ENCODE results near the gene FGR.
"Not testable (repeated sequence)": the region's sequence is repeated elsewhere in the genome, so short reads cannot be mapped to it uniquely, and the experiment has no call there.

FGR gene

DNA sequence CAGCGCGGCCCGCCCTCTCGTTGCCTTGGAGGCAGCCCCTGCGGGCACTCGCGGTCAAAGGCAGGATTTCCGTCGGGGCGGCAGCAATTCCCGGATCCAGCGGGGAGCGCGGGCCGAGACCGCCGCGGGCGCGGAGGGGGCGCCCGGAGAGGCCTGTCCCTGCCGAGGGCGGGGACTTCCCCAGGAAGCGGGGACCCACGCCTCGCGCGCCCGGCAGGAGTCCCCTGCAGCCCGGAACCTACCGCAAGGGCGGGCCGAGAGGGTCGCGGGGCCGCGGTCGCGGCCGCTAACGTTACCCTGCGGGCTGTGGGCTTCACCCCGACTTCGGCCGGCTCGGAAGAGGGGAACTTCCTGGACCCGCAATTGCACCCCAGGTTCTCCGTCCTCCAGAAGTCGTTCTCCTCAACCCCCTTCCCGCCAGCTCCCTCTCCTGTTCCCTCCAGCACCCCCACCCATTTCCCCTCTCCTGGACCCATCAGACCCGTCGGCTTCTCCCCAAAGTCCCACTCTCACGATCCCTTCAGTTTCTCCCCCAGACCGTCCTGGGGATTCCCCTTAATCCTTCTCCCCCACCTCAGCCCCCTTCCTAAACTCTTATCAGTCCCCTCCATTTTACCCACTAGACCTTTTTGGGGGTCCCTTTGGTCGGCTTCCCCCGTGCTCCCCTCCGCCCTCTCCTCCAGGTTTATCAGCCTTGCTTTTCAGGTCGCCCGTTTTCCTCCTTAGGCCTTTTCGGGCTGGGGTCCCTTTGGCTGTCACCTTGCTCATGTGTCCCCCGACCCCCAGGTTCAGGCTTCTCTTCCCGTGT, 604 bp downstream of the FGR start:
- no peak for DNase-seq (ENCODE audit: low read depth)

DNA sequence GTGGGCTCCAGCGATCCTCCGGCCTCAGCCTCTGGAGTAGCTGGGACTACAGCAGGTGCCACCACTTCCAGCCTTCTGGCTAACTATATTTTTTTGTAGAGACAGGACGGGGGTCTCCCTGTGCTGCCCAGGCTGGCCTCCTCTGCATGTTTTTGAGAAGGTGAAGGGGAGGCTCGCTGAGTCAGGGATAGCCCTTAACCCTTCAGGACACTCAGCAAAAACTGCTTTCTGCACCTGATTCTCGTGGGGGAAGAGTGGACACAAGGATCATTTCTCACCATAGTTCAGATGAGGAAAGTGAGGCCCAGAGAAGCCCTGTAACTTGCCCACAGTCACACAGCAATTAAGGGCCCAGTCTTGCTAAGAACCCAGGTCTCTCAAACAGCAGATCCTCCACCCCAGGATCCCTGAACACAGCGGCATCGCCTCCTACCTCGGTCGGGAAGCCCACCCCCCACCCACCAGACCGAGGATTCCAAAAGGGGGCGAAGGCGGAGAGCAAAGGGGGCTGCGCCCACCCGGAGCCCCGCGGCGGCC, 1.3 kb downstream of the FGR start:
- DNase-seq (ENCODE audit: low read depth), result no peak

DNA sequence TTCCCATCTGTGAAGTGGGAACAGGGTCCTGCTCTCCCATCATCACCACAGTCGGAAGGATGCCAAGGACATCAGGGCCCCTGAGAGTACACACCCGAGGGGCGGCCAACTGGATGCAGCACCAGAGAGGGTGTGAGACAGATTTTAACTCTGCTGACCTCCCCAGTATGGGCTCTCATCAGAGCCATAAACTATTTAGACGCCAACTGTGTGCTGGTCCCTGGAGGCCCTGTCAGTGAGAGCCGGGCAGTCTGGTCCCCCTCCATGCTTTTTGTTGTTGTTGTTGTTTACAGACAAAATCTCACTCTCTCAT, 1.7 kb downstream of the FGR start:
- no peak for DNase-seq (ENCODE audit: low read depth)

- DNase-seq (ENCODE audit: low read depth), result no peak
Observed at GRCh38 chr1:27632387-27633297, 2.3 kb downstream of the FGR start.

DNA sequence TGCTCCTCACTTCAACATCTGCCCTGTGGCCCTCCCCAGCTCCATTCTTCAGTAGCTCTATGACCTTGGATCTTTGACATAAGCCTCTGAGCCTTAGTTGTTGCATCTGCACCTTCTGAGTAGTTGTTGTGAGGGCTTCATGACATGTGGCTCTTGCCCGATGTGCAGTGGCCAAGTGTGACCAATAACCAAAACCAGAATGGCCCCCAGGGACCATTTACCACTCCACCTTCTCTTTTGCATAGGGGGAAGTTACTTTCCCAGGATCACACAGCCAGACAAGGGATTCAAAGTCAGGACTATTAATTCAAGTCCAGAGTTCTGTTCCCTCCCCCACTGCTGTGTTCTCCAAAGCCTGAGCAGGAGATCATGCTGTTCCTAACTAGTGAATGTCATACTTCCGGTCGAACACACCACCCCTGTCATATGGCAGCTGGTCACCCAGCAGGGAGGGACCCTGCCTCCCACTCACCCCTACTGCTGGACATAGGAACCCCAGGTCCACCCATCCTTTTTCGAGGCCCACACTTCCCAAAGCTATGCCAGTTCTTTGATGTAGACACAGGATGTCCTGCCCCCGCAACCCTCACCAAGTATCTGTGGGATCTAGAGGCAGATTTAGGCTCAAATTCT, 4.0 kb downstream of the FGR start:
- no peak for DNase-seq (ENCODE audit: low read depth)

GRCh38 chr1:27628712-27629111, 6.3 kb downstream of the FGR start:
- DNase-seq (ENCODE audit: low read depth), result no peak

- not testable (repeated sequence) for DNase-seq (ENCODE audit: low read depth)
Observed at GRCh38 chr1:27627733-27628132, 7.3 kb downstream of the FGR start.

- DNase-seq (ENCODE audit: low read depth), result no peak
Observed at GRCh38 chr1:27627061-27627460, 7.9 kb downstream of the FGR start.

DNA sequence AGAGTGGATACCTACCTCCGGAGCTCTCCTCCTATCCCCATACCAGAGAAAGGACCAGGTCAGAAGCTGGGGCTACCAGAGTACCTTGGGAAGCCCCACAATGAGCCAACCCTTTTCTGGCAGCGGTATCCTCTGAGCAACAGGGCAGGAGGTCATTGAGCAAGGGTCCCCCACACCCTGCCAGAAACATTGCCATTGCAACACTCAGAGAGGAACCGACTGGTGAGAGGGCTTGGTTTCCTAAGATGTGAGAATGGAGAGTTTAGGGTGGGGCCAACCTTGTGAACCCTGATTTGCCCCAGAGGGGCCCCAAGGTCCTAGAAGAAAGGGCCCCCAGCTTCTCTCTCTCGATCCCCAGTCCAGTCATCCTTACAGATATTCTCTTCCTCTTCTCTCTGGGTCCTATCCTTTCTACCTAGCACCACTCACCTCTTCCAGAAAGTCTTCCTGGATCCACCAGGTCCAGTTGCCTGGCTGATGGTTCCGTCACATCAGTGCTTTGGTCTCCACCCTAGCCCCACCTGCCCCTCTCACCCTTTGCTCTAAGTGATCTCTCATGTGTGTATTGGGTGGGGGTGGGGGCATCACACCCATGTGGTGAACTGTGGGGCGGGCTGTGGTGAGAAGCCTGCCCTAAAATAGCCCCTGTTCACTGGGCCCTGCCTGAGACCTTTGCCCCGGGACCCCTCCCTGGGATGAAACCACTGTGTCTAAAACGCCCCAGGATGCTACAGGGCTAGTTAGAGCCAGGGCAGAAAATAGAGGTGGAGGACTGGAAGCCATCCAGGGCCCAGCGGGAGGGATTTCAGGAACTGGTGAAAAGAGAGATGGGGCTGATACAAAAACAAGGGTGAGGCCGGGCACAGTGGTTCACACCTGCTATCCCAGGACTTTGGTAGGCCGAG, 8.7 kb downstream of the FGR start:
- DNase-seq (ENCODE audit: low read depth), result no peak

DNA sequence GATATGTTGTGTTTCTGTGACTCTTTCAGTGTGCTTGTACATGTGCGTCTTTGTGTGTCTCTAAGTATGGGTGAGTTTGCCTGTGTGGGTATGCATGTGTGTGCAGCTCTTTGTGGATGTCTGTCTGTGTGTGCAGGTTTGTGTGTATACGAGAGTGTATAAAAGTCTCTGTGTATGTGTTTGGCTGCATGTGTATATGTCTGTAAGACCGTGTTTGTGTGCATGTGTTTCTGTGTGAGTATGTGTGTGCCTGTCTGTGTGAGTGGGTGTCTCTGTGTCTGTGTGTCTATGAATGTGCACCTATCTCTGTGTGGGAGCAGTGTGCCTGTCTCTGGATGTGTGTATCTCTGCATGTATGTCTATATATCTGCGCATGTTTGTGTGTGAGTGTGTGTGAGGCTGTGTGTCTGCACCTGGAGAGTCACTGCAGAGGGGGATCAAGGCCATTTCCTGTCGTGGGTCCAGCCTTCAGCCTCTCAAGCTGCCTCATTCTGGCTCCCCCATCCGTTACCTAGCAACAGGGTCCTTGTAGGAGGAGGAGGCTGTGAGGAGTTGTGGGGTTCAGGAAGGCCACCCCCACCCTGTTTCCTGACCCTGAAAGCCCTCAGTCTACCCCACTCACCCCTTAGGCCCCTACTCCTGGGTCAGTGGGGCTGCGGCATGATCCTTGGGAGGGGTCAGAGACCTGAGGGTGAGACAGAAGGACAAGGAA, 10.4 kb downstream of the FGR start:
- DNase-seq (ENCODE audit: low read depth), result no peak

GRCh38 chr1:27623327-27624212, 11.4 kb downstream of the FGR start:
- no peak for DNase-seq (ENCODE audit: low read depth)

DNA sequence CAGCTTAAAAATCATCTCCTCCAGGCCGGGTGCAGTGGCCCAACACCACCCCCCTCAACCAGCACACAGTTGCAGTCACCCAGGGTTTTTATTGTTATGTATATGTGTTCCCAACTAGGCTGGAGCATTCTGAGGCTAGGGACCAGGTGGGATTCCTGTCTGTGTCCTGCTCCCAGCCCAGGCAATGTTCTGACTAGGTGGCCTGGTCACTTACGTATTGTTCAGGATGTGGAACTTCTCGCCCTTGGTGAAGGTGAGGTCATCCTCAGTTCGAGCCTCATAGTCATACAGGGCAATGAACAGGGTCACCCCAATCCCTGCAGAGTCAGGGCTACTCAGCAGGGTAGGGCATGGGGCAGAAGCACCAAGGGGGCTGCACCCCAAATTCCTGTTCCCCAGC, 12.2 kb downstream of the FGR start:
- DNase-seq (ENCODE audit: low read depth), result no peak

GRCh38 chr1:27621051-27621920, 13.7 kb downstream of the FGR start:
- DNase-seq (ENCODE audit: low read depth), result no peak

- not testable (repeated sequence) for DNase-seq (ENCODE audit: low read depth)
Observed at GRCh38 chr1:27619782-27620438, 15.1 kb downstream of the FGR start.

- no peak for DNase-seq (ENCODE audit: low read depth)
Observed at GRCh38 chr1:27618341-27619082, 16.5 kb downstream of the FGR start.

- no peak for DNase-seq (ENCODE audit: low read depth)
Observed at GRCh38 chr1:27617420-27617819, 17.6 kb downstream of the FGR start.

DNA sequence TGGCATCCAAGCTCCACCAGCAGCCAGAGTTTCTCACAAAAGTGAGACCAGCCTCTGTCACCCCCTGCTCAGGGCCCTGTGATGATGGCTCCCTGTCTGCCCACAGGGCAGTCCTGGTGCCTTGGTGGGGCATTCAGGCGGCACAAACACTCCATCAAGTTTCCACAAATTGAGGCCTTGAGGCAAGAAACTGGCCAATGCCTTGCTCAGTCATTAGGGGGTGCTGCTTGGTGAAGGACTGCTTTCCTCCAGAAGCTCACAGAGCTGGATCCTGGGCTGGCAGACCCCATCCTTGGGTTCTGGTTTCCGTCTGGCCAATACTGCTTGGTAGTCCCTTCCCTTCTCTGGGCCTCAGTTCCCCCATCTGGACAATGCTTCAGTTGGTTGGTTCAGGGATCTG, 18.5 kb downstream of the FGR start:
- no peak for DNase-seq (ENCODE audit: low read depth)
